Mammary epithelial cell (primary cell): ENCODE measurements around the gene MED27.

ENCODE experiments used
- CTCF ChIP-seq, 2 donors: IDR thresholded peaks in 1 of 2; conservative IDR thresholded peaks in 1 of 2; 2 replicates each; pipeline ENCODE4 v1.5.1; 2011 to 2012; ENCODE audit warnings: inconsistent platforms in 2 of 2, low read length in 2 of 2, mild to moderate bottlenecking in 2 of 2, control low read depth in 1 of 2, low read depth in 1 of 2; ENCODE audit not compliant: insufficient read depth in 1 of 2; ENCODE audit errors: extremely low read depth in 1 of 2
- EZH2 ChIP-seq: IDR thresholded peaks from 2 replicates; pipeline ENCODE4 v1.6.1; 2012; ENCODE audit warnings: low read length, inconsistent platforms, borderline replicate concordance

DNA sequence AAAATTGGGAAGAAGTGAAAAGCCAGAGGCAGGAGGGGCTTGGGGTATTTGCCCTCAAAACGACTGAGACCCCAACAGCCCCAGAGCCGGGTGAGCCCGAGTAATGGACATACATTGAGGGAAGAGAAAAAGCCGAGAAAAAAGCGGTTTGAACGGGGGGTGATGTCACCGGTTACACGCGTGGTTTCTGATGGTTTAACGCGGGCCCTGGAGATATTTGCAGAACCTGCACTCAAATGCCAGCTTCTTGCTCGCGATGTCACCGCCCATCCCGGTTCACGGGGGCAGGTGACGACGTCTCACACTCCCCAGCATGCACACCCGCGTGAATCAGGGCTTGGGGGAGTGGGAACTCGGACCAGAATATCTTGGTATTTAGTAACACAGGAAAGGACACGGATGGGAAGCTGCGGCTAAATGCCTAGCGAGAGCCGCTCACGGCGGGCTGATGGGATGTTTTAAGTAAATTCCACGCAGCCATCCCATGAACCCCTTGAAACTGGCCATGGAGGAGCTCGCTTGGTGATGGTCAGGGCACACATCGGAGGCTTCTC, 237.8 kb downstream of the MED27 start:
- no peak for TF ChIP-seq CTCF (conservative IDR thresholded peaks at IDR 0.05 in 1 of 2, IDR thresholded peaks at IDR 0.05 in 1 of 2; ENCODE audit: extremely low read depth in 1 of 2, insufficient read depth in 1 of 2, low read depth in 1 of 2, low read length in 2 of 2)
- TF ChIP-seq EZH2 = no peak
